Ovary (tissue), 3 donors: Measurements from ENCODE around the gene PKD1L1.

ENCODE experiments used
- CTCF ChIP-seq, 3 donors: fragments of 450-650 bp in 2 of 3; fragments of 200-600 bp in 1 of 3; IDR thresholded peaks; one replicate each; pipeline versions ENCODE4 v1.5.1 to v1.8.0; 2016 to 2022; ENCODE audit warnings: antibody characterized with exemption in 3 of 3, mild to moderate bottlenecking in 1 of 3
- EP300 ChIP-seq: sonication (generic); formaldehyde crosslinking; IDR thresholded peaks from one replicate; pipeline ENCODE4 v1.6.1; 2017; ENCODE audit warnings: antibody characterized with exemption
- POLR2A ChIP-seq: fragments of 450-650 bp; IDR thresholded peaks from one replicate; pipeline ENCODE4 v1.6.1; 2017; ENCODE audit warnings: antibody characterized with exemption, mild to moderate bottlenecking, moderate library complexity
- donor health status: DM: no; HTN: no; CAD: no.

GRCh38 chr7:47901542-47901941 lies 46.7 kb downstream of the PKD1L1 start:
- TF ChIP-seq CTCF (IDR thresholded peaks at IDR 0.05) (no peak), EP300 (no peak), POLR2A (no peak)
